Right renal cortex interstitium (tissue), 3 donors: ENCODE results near the gene CDC34. TPM values are rescaled to one million over a fixed set of nuclear protein-coding genes. Genes with fewer than 3 reads are reported as not detected.
A peak's percentile ranks its signal among the peaks of the same experiment; 100 is the strongest.

Source experiments
- DNase-seq, 3 donors: peaks; one replicate each; pipeline ENCODE4 v3.0.0-alpha.2; 2013; ENCODE audit warnings: low read depth in 3 of 3, low spot score in 2 of 3
- polyA plus RNA-seq, 3 donors: library from polyadenylated mRNA; unstranded; fragments of 120-200 nt; gene quantifications; one replicate each; pipeline ENCODE4 v1.2.1, GENCODE V29; 2013; ENCODE audit not compliant: insufficient read length in 3 of 3

The CDC34 gene
- polyA plus RNA-seq, 3 donors: 53.8 to 68.8 (median 55.4) TPM

DNA sequence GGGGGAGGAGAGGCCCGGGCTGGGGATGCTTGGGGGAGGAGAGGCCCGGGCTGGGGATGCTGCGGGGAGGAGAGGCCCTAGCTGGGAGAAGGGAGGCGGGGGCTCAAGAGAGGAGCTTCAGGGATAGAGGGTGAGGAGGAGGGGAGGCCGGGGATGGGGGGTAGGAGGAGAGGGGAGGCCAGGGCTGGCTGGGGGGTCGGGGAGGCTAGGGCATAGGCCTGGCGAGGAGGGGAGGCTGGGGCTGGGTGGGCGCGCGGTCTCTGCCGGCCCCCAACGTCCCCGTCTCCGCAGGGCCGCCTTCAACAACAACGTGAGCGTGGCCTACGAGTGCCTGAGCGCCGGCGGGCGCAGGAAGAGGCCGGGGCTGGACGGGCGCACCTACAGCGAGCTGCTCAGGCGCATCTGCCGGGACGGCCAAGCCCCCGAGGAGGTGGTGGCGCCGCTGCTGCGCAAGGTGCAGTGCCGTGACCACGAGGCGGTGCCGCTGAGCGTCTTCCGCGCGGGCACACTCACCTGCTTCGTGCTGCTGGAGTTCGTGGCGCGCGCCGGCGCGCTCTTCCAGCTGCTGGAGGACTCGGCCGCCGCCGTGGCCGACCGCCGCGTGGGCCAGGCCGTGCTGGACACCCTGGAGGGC lies 12.8 kb upstream of the CDC34 start:
- DNase-seq: no peak

DNA sequence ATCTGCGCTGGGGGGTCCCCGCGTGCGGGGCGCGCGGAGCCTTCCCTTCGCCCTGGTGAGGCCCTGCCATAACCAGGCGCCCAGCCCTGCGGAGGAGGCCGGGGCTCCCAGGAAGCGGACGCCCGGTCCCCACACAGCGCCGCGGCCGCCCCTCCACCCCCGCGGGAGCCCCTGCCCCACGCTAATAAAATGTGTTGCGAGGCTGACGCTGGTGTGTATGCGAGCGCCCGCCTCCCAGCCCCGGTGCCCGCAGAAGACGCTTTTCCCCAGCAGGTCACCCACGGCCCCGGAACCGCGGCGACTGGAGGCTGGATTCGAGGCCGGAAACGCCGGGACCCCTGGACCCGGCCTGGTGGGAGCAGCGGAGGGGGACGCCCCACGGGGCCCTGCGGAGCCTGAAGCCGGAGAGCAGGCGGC lies 12.1 kb upstream of the CDC34 start:
- DNase-seq: no peak

- DNase-seq: no peak
Observed at GRCh38 chr19:522726-523125, 8.8 kb upstream of the CDC34 start.

GRCh38 chr19:524062-524674 lies 7.4 kb upstream of the CDC34 start:
- no peak for DNase-seq

DNA sequence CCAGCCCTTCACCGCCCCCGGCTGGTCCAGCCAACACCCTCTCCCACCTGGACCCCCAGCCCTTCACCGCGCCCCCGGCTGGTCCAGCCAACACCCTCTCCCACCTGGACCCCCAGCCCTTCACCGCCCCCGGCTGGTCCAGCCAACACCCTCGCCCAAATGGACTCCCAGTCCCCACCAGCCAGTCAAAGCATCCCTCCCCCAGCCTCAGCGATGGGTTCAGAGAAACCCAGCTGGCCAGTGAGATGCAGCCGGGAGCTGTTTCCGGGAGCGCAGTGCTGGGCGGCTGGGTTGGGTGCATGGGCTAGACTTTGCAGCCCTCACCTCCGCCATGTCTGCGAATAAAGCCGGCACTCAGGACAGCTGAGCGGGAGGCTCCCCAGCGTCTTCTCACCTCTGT lies 6.5 kb upstream of the CDC34 start:
- DNase-seq: no peak

DNA sequence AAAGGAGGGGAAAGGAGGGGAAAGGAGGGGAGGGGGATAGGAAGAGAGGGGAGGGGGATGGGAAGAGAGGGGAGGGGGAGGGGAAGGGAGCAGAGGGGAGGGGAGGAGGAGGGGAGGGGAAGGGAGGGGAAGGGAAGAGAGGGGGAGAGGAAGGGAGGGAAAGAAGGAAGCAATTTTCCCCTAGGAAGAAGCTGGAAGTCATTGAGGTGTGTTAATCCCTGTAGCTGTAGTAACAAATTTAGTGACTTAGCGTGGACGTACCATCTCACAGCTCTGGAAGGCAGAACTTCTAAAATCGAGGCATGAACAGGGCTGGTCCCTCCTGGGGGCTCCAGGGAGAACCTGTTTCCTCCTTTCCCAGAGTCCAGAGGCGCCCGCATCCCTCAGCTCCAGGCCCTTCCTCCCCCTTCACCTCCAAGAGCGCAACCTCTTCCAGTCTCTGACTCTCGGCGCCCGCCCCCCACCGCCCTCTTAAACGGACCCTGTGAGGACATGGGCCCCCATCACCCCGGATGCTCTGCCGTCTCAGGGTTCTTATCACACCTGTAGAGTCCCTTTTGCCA lies 5.6 kb upstream of the CDC34 start:
- DNase-seq: no peak

- no peak for DNase-seq
Observed at GRCh38 chr19:530134-531008, 1.2 kb upstream of the CDC34 start.

DNA sequence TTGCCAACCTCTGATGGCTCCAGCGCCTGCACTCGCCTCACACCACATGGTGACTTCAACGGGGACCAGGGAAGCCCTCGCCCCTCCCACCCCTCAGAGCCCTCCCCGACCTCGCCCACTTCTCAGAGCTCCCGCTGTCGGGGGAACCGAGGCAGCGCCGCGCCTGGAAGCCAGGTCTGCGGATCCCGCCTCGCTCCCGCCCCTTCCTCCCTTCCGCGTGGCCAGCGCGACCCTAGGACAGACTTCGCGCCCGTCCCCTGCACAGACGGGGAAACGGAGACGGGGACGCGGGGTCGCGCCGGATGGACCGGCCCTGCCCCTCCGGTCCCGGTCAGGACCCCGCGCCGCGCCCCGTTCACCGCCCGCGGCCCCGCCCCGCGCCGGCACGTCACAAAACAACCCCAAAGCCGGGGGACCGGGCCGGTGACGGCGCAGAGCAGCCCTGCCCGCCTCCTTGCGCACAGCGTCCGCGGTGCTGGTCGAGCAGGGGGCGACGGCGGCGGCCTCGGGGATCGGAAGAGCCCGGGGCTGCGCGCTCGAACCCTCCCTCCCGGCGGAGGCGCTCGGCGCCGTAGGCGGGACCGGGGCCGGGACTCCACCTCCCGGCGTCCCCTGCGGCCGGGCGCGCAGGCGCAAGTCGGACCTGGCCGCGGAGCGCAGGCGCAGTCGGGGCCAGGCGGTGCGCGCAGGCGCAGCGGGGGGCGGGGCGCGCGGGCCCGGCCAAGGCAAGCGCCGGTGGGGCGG lies 379 bp upstream of the CDC34 start:
- DNase-seq: peak in 1 of 3 donors; percentile 74

- DNase-seq: peak in 2 of 3 donors; percentile 58 to 68
Observed at GRCh38 chr19:532561-533363, 1.2 kb downstream of the CDC34 start.

- no peak for DNase-seq
Observed at GRCh38 chr19:533364-534058, 2.0 kb downstream of the CDC34 start.

- DNase-seq: no peak
Observed at GRCh38 chr19:534088-534487, 2.5 kb downstream of the CDC34 start.

- no peak for DNase-seq
Observed at GRCh38 chr19:535017-535835, 3.7 kb downstream of the CDC34 start.

GRCh38 chr19:536031-536880 lies 4.7 kb downstream of the CDC34 start:
- no peak for DNase-seq

DNA sequence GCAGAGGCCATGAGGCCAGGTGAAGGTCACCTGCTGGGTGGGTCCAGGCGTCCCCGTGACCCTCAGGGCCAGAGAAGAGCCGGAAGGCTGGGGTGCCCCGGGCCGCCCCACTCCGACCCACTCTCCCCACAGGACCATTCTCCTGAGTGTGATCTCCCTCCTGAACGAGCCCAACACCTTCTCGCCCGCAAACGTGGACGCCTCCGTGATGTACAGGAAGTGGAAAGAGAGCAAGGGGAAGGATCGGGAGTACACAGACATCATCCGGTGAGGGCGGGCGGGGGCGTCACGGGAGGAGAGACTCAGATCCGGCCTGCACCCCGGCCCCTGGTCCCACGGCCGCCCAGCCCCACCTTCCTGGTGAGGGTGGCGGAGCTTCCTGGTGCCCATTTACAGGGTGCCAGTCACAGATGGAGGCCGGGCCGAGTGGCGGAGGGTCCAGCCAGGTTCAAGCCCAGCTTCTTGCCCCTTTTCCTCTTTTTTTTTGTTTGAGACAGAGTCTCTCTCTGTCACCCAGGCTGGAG lies 5.4 kb downstream of the CDC34 start:
- no peak for DNase-seq

- DNase-seq: no peak
Observed at GRCh38 chr19:538641-539428, 7.3 kb downstream of the CDC34 start.

DNA sequence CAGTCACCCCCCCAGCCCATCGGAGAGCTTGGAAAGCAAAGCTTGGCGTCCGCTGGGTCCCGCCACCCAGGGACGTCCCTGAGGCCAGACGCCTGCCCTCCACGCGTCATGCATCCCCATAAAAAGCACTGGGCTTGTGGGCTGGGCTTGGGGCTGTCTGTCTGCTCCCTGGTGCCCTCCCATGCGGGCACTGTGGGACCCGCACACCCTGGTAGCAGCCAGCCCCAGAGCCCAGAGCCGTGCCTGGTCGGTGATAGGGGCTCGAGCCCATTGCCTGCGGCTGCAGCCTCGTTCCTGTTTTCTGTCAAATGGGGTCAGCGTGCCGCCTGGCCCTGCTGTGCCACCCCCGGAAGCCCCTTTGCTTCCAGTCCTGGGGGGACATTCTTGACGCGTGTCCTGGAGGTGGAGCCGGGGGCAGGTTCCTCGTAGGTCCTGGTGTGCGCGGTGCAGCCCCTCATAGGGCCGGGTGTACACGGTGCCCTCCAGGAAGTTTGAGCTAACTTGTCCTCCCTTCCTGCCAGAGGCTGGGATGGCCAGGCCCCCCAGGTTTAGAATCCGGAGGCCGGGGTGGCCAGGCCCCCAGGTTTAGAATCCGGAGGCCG lies 8.0 kb downstream of the CDC34 start:
- DNase-seq: no peak
